ENCODE measurements around the gene GALNT2.

The GALNT2 gene

DNA sequence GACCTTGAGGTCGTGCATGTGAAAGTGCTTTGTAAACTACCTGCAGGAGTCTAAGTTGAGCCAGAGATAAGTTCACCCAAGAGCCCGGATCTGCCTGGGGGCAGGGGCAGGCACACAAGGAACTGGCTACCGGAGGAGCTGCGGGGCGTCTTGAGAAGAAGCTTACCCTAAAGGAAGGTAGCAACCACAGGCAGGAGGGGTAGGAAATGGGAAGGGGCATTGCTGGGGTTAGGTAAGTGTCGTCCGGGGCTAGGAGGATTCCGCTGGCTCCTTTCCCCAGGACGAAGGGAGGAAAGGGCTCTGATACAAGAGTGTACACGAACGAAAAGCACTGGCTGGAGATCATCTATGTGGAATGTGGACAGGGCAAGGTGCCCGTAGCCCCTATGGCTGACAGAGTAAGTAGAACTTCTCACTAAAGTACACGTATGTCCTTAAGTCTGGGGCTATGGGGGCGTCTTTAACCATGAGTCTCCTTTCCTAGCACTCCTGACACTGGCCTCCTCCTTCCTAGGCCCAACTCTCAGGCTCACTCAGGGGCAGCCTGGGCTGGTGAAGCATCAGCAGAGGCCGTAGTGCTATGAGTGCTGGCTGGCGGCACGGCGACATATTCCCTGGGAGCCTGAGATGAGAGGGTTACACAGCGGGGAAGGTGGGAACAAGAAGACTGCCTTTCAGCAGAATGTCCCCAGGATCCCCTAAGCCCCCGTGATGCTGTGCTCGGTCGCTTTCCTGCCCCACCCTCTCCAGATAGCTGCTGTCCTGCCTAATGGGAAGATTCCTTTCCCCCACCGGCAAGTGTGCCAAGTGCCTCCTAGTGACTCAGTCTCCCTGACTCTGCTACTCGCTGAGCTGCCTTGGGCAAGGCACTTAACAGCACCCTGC, 9.1 kb upstream of the GALNT2 start:
- H3K4me3 ChIP-seq (ENCODE audit: low read depth, low read length), result no peak overlapping the region
- TF ChIP-seq, protein P1, sequence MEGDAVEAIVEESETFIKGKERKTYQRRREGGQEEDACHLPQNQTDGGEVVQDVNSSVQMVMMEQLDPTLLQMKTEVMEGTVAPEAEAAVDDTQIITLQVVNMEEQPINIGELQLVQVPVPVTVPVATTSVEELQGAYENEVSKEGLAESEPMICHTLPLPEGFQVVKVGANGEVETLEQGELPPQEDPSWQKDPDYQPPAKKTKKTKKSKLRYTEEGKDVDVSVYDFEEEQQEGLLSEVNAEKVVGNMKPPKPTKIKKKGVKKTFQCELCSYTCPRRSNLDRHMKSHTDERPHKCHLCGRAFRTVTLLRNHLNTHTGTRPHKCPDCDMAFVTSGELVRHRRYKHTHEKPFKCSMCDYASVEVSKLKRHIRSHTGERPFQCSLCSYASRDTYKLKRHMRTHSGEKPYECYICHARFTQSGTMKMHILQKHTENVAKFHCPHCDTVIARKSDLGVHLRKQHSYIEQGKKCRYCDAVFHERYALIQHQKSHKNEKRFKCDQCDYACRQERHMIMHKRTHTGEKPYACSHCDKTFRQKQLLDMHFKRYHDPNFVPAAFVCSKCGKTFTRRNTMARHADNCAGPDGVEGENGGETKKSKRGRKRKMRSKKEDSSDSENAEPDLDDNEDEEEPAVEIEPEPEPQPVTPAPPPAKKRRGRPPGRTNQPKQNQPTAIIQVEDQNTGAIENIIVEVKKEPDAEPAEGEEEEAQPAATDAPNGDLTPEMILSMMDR (IDR thresholded peaks at IDR 0.05; ENCODE audit: borderline replicate concordance, insufficient read depth, low read depth, low read length), result no peak

DNA sequence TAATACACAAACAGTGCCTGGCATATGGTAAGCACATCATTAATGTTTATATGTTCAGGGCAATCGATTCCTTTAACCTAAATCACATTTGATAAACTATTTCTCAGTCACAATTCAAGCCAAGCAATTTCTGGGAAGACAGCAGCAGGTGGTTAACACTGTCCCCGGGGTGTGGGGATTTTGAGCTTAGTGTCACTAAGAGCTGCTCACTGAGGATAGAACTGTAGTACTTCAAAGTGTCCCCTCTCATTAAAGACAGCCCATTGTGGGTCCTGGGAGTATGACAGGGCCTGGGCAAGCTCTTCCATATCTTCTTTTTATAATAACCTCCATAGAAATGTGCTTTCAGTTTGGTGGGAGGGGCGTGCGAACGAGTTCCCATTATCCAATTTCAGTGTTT, 8.4 kb upstream of the GALNT2 start:
- TF ChIP-seq, protein P1 (IDR thresholded peaks at IDR 0.05; ENCODE audit: borderline replicate concordance, insufficient read depth, low read depth, low read length), result no peak
- no peak overlapping the region for H3K4me3 ChIP-seq (ENCODE audit: low read depth, low read length)

DNA sequence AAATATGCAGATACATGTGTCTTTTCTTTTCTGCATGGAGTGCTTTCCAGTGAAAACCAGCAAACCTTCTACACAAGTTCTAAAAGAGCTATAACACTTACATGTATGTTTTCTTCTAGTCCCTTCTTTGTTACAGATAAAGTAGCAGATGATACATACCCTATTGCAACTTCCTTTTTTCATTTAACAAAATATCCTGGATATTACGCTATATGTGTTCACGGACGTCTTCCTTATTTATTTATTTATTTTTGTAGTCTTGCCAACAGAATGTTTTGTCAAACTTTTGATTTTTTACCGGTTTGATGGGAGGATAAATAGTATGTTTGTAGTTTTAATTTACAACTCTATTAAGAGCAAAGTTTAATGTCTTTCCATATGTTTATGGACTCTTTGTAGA, 5.2 kb upstream of the GALNT2 start:
- TF ChIP-seq, protein P1 (IDR thresholded peaks at IDR 0.05; ENCODE audit: borderline replicate concordance, insufficient read depth, low read depth, low read length), result no peak
- H3K4me3 ChIP-seq (ENCODE audit: low read depth, low read length), result no peak overlapping the region

DNA sequence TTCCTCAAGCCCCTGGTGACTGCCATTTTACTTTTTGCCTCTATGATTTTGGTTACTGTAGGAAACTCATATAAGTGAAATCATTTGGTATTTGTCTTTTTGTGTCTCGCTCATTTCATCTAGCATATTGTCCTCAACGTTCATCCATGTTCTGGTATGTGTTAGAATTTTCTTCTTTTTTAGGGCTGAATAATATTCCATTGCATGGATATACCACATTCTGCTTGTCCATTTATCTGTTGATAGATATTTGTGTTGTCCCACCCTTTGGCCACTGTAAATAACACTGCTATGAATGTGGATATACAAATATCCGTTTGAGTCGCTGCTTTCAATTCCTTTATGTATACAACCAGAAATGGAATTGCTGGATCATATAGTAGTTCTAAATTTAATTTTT, 4.5 kb upstream of the GALNT2 start:
- no peak overlapping the region for H3K4me3 ChIP-seq (ENCODE audit: low read depth, low read length)
- TF ChIP-seq, protein P1 (IDR thresholded peaks at IDR 0.05; ENCODE audit: borderline replicate concordance, insufficient read depth, low read depth, low read length), result no peak

DNA sequence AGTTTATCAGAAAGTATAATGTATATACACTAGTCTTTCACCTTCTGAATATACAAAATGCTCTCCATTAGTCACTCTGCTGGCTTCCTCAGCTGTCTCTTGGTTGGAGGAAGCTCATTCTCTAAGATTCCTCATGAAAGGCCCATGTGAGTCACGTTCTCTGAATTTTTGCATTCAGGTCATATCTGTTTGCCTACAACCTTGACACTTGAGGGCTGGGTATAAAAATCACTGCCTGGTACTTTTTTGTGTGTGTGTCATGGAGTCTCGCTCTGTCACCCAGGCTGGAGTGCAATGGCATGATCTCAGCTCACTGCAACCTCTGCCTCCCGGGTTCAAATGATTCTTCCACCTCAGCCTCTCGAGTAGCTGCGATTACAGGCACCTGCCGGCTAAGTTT, 2.8 kb upstream of the GALNT2 start:
- TF ChIP-seq, protein P1 (IDR thresholded peaks at IDR 0.05; ENCODE audit: borderline replicate concordance, insufficient read depth, low read depth, low read length), result no peak
- H3K4me3 ChIP-seq (ENCODE audit: low read depth, low read length), result no peak overlapping the region

DNA sequence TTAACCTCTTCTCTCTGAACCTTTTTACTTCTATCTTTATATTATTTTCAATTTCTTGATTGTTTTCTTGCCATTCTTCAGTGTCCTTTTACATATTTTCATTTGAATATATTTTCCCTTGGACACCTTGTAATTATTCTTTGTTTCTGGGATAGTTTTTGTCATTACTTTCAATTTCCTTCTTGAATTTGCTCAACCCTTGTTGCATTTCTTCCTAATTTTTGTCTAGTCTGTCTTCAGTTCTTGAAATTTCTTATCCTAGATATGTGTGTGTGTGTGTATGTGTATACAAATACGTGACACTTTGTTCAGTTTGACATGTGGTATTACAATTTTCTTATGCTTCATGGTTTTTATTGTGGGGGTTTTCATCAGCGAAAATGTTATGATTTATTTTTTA, 1.9 kb upstream of the GALNT2 start:
- no peak overlapping the region for H3K4me3 ChIP-seq (ENCODE audit: low read depth, low read length)
- TF ChIP-seq, protein P1 (IDR thresholded peaks at IDR 0.05; ENCODE audit: borderline replicate concordance, insufficient read depth, low read depth, low read length), result no peak

DNA sequence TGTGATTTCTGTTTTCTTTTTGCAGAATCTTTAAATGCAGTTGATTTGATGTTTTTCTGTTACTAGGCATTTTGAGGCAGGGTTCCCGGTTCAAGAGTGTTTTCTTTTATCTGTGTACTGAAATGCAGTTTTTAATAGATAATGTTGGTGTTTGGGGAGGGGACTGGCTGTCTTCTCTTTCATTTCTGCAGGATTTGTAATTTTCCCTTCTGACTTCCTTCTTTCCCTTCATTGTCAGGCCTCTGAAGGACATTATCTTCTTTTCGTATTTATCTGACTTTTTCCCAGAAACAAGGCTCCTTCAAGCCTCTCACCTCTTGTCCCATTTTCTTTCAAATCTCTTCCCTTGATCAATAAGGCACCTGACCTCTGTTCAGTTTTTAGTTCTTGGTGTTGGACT, 1.5 kb upstream of the GALNT2 start:
- TF ChIP-seq, protein P1 (IDR thresholded peaks at IDR 0.05; ENCODE audit: borderline replicate concordance, insufficient read depth, low read depth, low read length), result no peak
- H3K4me3 ChIP-seq (ENCODE audit: low read depth, low read length), result no peak overlapping the region

All from GM12875 (cell line).